ENCODE measurements around the gene TRAK2. TPM values are rescaled to one million over a fixed set of nuclear protein-coding genes. Genes with fewer than 3 reads are reported as not detected.
"Not testable (repeated sequence)": the region's sequence is repeated elsewhere in the genome, so short reads cannot be mapped to it uniquely, and the experiment has no call there.

TRAK2 gene
- total and polyA plus RNA-seq, 5 donors = 37.6 to 141 (median 128) TPM

DNA sequence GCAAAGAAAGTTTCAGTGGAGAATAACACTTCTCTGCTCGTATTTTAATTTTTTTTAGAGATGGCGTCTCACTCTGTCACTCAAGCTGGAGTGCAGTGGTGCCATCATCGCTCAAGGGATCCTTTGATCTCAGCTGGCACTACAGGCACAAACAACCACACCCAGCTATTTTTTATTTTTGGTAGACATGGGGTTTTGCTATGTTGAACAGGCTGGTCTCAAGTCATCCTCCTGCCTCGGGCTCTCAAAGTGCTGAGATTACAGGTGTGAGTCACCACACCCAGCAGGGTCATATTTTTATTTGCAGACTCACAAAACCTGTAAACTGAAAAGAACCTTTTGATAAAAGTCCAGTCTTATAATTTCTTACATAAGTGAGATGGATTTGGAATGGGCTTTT, 2.6 kb downstream of the TRAK2 start:
- WGBS = 77% methylated on average over 4 of the region's 4 CpGs
- no peak overlapping the region for H3K27ac ChIP-seq (ENCODE audit: low read length)

DNA sequence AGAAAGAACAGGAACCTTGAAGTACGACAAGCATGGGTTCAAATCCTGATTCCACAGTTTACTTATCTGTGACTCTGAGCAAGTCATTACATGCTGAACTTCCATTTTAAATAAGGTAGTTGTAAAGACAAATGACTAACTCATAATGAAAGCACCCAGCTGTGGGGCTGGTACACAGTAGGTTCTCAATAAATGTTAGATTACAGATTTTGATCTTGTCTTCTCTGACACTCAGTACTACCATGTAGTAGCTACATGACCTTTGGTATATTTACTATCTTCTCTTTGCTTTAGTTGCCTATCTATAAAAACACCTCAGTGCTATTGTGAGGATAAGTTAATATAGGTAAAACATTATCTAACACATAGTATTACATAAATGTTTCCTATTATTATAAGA, 3.2 kb downstream of the TRAK2 start:
- H3K9me3 ChIP-seq (ENCODE audit: control insufficient read depth, low read length) = no peaks in the 10 kb centered on the region
- no peak for ATAC-seq
- no peak overlapping the region for H3K27ac ChIP-seq (ENCODE audit: low read length)
- H3K4me1 ChIP-seq (ENCODE audit: control insufficient read depth, insufficient read depth, low read length) = peaks cover 4% of the 10 kb centered on the region
- DNase-seq = no peak
- H3K4me3 ChIP-seq (ENCODE audit: low read length) = no peak overlapping the region
- intact Hi-C loops (cut with DNase I) = no loop called here
- H3K27me3 ChIP-seq (ENCODE audit: control insufficient read depth, insufficient read depth) = no peaks in the 10 kb centered on the region
- WGBS = 82% methylated on average over 1 of the region's 1 CpG

More for the DNA sequence above, 2.6 kb downstream of the TRAK2 start:
- Histone ChIP-seq H3K9me3 (ENCODE audit: control insufficient read depth, low read length) (no peaks in the 10 kb centered on the region), H3K4me1 (ENCODE audit: control insufficient read depth, insufficient read depth, low read length) (peaks cover 4% of the 10 kb centered on the region), H3K4me3 (ENCODE audit: low read length) (no peak overlapping the region), H3K27me3 (ENCODE audit: control insufficient read depth, insufficient read depth) (no peaks in the 10 kb centered on the region)
- intact Hi-C loops (cut with DNase I) = no loop called here
- DNase-seq (no peak), ATAC-seq (no peak)

DNA sequence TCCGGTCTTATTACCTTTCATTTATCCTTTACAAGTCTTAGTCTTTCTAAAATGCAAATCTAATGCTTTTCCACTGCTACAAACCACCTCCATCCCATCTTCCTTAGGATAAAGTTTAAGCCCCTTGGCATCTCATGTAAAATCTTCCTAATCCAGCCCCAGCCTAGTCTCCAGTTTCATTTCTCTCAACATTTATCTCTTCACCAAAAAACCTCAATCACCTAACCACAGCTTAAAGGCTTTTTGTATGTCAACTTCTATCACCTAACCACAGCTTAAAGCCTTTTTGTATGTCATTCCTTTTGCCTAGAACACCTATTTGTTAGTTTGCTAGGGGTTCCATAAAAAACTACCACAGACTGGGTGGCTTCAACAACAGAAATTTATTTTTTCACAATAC, 4.2 kb downstream of the TRAK2 start:
- H3K27me3 ChIP-seq (ENCODE audit: control insufficient read depth, insufficient read depth) = no peaks in the 10 kb centered on the region
- no peak overlapping the region for H3K4me3 ChIP-seq (ENCODE audit: low read length)
- no peak overlapping the region for H3K27ac ChIP-seq (ENCODE audit: low read length)
- H3K9me3 ChIP-seq (ENCODE audit: control insufficient read depth, low read length) = no peaks in the 10 kb centered on the region
- no peak for ATAC-seq
- peaks cover 4% of the 10 kb centered on the region for H3K4me1 ChIP-seq (ENCODE audit: control insufficient read depth, insufficient read depth, low read length)
- 97% methylated on average over 1 of the region's 1 CpG for WGBS
- DNase-seq = no peak
- intact Hi-C loops (cut with DNase I) = no loop called here

DNA sequence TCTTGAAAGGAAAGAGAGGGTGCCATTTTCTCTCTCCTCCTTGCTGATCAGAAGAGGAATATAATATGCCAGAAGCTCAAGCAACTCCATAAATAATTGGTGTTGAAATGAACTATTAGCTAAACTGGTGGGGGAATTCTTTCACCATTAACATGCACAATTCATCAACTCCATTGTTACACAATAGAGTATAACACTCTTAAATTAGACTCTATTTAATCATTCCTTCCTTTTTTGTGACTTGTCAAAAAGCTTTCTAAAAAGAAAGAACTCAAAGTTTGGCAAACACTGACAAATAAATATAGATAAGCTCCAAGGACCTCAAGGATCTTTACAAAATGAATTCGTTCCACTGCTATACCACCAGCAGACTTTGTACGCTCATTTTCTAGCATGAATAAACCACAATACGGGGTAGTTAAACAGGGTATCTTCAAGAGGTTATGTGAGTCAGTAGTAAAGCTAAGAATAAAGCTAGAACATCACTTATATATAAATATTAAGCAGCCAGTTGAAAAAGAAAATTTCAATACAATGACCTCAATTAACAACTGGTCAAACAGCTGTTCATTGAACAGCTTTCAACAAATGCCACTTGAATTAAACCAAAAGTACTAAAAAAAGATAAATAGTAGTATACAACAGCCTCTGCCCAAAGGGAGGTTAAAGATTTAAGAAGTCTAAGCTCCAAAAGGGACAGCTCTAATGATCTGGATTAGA, 6.4 kb downstream of the TRAK2 start:
- Histone ChIP-seq H3K9me3 (ENCODE audit: control insufficient read depth, low read length) (no peaks in the 10 kb centered on the region), H3K27me3 (ENCODE audit: control insufficient read depth, insufficient read depth) (no peaks in the 10 kb centered on the region), H3K27ac (ENCODE audit: low read length) (no peak overlapping the region), H3K4me3 (ENCODE audit: low read length) (no peak overlapping the region), H3K4me1 (ENCODE audit: control insufficient read depth, insufficient read depth, low read length) (peaks cover 4% of the 10 kb centered on the region)
- ATAC-seq (no peak), DNase-seq (no peak)
- WGBS = 61% methylated on average over 3 of the region's 3 CpGs
- intact Hi-C loops (cut with DNase I) = no loop called here

DNA sequence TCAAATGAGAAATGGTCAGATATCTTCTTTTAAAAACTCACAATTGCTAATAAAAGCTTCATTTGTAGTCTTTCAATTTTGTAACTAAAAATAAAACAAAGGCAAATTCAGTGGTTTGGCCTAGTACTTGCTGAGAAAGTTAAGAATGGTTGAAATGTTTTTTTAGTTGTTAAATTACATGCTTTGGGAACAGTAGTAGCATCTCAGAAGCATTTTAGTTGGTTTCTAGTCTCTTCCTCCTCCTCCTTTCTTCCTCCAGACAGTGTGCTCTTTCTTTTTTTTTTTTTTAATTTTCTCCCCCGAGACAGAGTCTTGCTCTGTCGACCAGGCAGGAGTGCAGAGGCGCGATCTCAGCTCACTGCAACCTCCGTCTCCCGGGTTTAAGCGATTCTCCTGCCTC, 9.8 kb downstream of the TRAK2 start:
- no peak for DNase-seq
- no peak overlapping the region for H3K27ac ChIP-seq (ENCODE audit: low read length)
- WGBS = 56% methylated on average over 7 of the region's 7 CpGs
- intact Hi-C loops (cut with DNase I) = no loop called here
- no peak for ATAC-seq
- H3K4me1 ChIP-seq (ENCODE audit: control insufficient read depth, insufficient read depth, low read length) = peaks cover 1% of the 10 kb centered on the region
- no peaks in the 10 kb centered on the region for H3K27me3 ChIP-seq (ENCODE audit: control insufficient read depth, insufficient read depth)
- no peak overlapping the region for H3K4me3 ChIP-seq (ENCODE audit: low read length)
- H3K9me3 ChIP-seq (ENCODE audit: control insufficient read depth, low read length) = no peaks in the 10 kb centered on the region

DNA sequence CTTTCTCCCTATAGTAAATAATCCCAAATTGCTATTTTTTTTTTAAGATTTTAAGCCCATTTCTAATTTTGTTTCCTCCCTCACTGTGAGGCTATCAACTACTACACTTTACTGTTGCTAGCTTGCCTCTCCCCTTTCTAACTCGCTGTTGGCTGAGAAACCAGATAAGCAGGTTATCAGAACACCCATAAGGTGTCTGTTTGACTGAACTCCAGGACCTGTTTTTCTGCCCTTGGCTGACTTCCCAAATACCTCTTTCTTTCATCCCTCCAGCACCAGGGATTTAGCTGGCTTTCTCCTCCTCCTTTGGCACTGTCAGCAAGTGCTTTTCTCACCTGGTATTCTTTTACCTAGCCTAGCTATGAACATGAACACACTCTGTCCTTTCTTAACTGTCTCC, 11.1 kb downstream of the TRAK2 start:
- intact Hi-C loops (cut with DNase I) = no loop called here
- peak overlapping the region; percentile 45 for H3K27ac ChIP-seq (ENCODE audit: low read length)
- no peaks in the 10 kb centered on the region for H3K27me3 ChIP-seq (ENCODE audit: control insufficient read depth, insufficient read depth)
- DNase-seq (no peak), ATAC-seq (peak; percentile 51 to 65)
- 30% methylated on average over 1 of the region's 1 CpG for WGBS
- H3K9me3 ChIP-seq (ENCODE audit: control insufficient read depth, low read length) = no peaks in the 10 kb centered on the region
- no peak overlapping the region for H3K4me3 ChIP-seq (ENCODE audit: low read length)
- H3K4me1 ChIP-seq (ENCODE audit: control insufficient read depth, insufficient read depth, low read length) = no peaks in the 10 kb centered on the region

DNA sequence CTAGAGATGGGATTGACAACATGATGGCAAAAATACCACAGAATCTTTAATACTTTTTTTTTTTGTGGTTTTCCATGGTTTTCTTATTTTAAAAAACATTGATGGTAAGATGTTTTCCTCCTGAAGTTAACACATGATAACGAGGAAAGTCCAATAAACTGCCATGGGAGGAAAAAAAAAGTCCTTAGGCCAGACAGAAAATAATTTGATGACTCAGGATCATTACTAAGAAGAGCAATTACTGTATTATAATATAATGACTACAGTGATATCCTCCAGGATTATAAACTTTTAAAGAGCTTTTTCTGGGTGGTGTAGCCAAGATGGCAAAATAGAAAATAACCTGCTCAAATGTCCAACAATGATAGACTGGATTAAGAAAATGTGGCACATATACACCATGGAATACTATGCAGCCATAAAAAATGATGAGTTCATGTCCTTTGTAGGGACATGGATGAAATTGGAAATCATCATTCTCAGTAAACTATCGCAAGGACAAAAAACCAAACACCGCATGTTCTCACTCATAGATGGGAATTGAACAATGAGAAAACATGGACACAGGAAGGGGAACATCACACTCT, 11.8 kb downstream of the TRAK2 start:
- H3K27me3 ChIP-seq (ENCODE audit: control insufficient read depth, insufficient read depth); H3K4me3 ChIP-seq (ENCODE audit: low read length); intact Hi-C loops (cut with DNase I); ATAC-seq; H3K9me3 ChIP-seq (ENCODE audit: control insufficient read depth, low read length); H3K4me1 ChIP-seq (ENCODE audit: control insufficient read depth, insufficient read depth, low read length); DNase-seq; H3K27ac ChIP-seq (ENCODE audit: low read length): not testable (repeated sequence)
- 94% methylated on average over 1 of the region's 3 CpGs for WGBS

DNA sequence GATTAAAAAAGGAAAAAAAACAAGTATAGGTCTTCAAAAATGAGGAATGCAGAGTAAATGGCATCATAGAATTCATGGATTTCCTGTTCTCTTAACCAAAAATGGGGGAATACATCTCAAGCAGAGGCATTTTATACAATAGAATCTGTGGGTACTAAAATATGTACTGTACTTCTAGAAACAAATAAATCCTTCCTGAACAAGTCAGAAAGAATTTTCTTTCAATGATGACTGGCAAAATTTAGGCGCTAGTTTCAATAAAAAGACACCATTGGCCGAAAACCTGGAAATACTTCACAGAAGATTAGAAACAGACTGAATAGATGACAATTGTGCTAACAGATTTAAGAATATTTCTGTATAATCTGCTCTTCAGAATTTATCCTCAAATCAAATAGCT, 15.1 kb downstream of the TRAK2 start:
- WGBS = 97% methylated on average over 2 of the region's 2 CpGs
- Histone ChIP-seq H3K9me3 (ENCODE audit: control insufficient read depth, low read length) (no peaks in the 10 kb centered on the region), H3K27me3 (ENCODE audit: control insufficient read depth, insufficient read depth) (no peaks in the 10 kb centered on the region), H3K27ac (ENCODE audit: low read length) (no peak overlapping the region), H3K4me3 (ENCODE audit: low read length) (no peak overlapping the region), H3K4me1 (ENCODE audit: control insufficient read depth, insufficient read depth, low read length) (peaks cover 4% of the 10 kb centered on the region)
- DNase-seq = no peak
- ATAC-seq = no peak
- intact Hi-C loops (cut with DNase I) = no loop called here

DNA sequence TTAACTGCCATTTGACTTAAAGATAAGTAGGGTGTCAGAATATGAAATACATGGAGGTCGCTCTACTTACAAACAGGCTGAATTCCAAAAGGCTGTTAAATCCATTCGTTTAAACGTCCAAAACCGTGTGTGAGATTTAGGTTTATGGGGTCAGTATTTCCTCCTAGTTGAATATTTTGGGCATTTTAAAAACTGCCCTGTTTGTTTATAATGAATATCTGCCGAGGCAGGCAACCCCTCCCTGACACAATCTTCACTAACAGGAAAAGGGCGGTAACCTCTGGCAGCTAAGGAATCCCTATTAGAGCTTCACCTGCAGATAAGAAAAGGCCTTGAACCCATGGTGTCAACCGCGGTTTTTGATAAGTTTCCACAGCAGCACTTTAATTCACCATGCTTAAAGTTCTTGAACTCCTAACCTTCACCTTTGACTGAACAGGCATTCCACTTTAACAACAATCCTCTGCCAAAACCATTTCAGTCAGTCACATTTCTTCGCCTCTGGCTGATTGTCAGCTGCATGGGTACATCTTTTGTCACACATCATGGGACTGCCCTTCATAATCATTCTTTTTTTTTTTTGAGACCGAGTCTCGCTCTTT, 17.8 kb downstream of the TRAK2 start:
- no peaks in the 10 kb centered on the region for H3K9me3 ChIP-seq (ENCODE audit: control insufficient read depth, low read length)
- peak; percentile 62 to 65 for ATAC-seq
- intact Hi-C loops (cut with DNase I) = no loop called here
- no peak for DNase-seq
- peak overlapping the region; percentile 96 for H3K27ac ChIP-seq (ENCODE audit: low read length)
- no peaks in the 10 kb centered on the region for H3K27me3 ChIP-seq (ENCODE audit: control insufficient read depth, insufficient read depth)
- peaks cover 4% of the 10 kb centered on the region for H3K4me1 ChIP-seq (ENCODE audit: control insufficient read depth, insufficient read depth, low read length)
- WGBS = 29% methylated on average over 11 of the region's 11 CpGs
- peak overlapping the region; percentile 31 for H3K4me3 ChIP-seq (ENCODE audit: low read length)

DNA sequence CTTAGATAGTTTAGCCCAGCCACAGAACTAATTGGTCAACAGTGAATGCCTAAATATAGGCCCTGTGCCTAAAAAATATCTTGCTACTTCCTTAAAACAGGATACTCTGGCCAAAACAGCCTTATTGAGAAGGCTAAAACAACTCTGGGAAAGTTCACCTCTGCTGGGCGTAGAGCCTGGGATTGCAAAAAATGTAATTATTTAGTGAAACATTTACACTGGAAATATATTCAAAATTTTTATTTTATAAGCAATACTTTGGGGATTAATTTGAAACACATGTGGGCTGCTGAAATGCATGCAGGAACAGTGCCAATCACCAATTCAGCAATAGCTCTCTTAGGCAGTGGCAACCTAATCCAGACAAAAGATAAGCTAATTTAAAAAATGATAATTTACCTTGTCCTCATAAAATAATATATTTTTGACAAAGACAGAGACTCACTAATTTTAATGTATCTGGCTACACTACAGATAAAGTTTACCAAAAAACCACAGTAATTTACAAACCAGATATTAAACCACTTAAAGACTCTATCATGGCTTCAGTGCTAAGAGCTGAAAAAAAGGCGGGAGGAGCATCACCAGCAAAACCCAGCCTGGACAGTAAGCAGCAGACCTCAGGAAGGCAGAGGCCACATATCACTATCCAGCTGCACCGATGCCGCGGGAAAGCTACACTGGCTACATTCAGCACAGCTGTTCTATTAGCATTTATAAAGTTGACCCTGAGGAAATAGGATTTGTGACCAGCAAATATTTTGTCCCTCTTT, 18.5 kb downstream of the TRAK2 start:
- no peaks in the 10 kb centered on the region for H3K27me3 ChIP-seq (ENCODE audit: control insufficient read depth, insufficient read depth)
- WGBS = 28% methylated on average over 5 of the region's 5 CpGs
- peak in 2 of 3 donors; percentile 55 to 64 for DNase-seq
- H3K9me3 ChIP-seq (ENCODE audit: control insufficient read depth, low read length) = no peaks in the 10 kb centered on the region
- H3K4me3 ChIP-seq (ENCODE audit: low read length) = peak overlapping the region; percentile 31
- peak; percentile 75 to 79 for ATAC-seq
- H3K4me1 ChIP-seq (ENCODE audit: control insufficient read depth, insufficient read depth, low read length) = peaks cover 4% of the 10 kb centered on the region
- peak overlapping the region; percentile 62 for H3K27ac ChIP-seq (ENCODE audit: low read length)
- intact Hi-C loops (cut with DNase I) = no loop called here

Data from right cardiac atrium (tissue), 5 donors.